GM23248 (cell line): ENCODE results near the gene HOXC6. TPM values are rescaled to one million over a fixed set of nuclear protein-coding genes. Genes with fewer than 3 reads are reported as not detected.

Source experiments
- DNase-seq: peaks from one replicate; pipeline ENCODE4 v3.0.0-alpha.2; 2015
- H2AFZ ChIP-seq: fragments of 200-600 bp; sonication (generic); 2 replicates; pipeline ENCODE4 v1.6.1; 2016; ENCODE audit warnings: antibody characterized with exemption
- H3F3A ChIP-seq: fragments of 200-600 bp; sonication (generic); 2 replicates; pipeline ENCODE4 v1.6.1; 2016; ENCODE audit warnings: mild to moderate bottlenecking, antibody characterized with exemption, mixed run types; ENCODE audit not compliant: insufficient read depth
- H3K27ac ChIP-seq: fragments of 200-600 bp; sonication (generic); 2 replicates; pipeline ENCODE4 v1.5.1; 2016; ENCODE audit warnings: mild to moderate bottlenecking
- H3K27me3 ChIP-seq: fragments of 200-600 bp; sonication (generic); replicated peaks from 2 replicates; pipeline ENCODE4 v1.6.1; 2016; ENCODE audit warnings: mild to moderate bottlenecking; ENCODE audit not compliant: insufficient read depth
- H3K36me3 ChIP-seq: fragments of 200-600 bp; sonication (generic); 2 replicates; pipeline ENCODE4 v1.6.1; 2016; ENCODE audit warnings: low read depth, mild to moderate bottlenecking
- H3K4me1 ChIP-seq: fragments of 200-600 bp; sonication (generic); 2 replicates; pipeline ENCODE4 v1.6.1; 2016; ENCODE audit warnings: mild to moderate bottlenecking; ENCODE audit not compliant: insufficient read depth
- H3K4me2 ChIP-seq: fragments of 200-600 bp; sonication (generic); one replicate; pipeline ENCODE4 v1.6.1; 2016; ENCODE audit warnings: mild to moderate bottlenecking; ENCODE audit not compliant: unreplicated experiment
- H3K4me3 ChIP-seq: fragments of 200-600 bp; sonication (generic); 2 replicates; pipeline ENCODE4 v1.5.1; 2016; ENCODE audit warnings: mild to moderate bottlenecking
- H3K79me2 ChIP-seq: fragments of 200-600 bp; sonication (generic); 2 replicates; pipeline ENCODE4 v1.6.1; 2016; ENCODE audit warnings: mild to moderate bottlenecking; ENCODE audit not compliant: insufficient read depth
- H3K9ac ChIP-seq: fragments of 200-600 bp; sonication (generic); 2 replicates; pipeline ENCODE4 v1.6.1; 2016; ENCODE audit warnings: mild to moderate bottlenecking
- H3K9me2 ChIP-seq: fragments of 200-600 bp; sonication (generic); 2 replicates; pipeline ENCODE4 v1.6.1; 2016; ENCODE audit warnings: mixed run types, mild to moderate bottlenecking, moderate library complexity; ENCODE audit not compliant: insufficient read depth
- H3K9me3 ChIP-seq: fragments of 200-600 bp; sonication (generic); one replicate; pipeline ENCODE4 v1.6.1; 2017; ENCODE audit warnings: low read depth
- H4K20me1 ChIP-seq: fragments of 200-600 bp; sonication (generic); 2 replicates; pipeline ENCODE4 v1.6.0; 2016; ENCODE audit not compliant: insufficient read depth
- EZH2 ChIP-seq: fragments of 200-600 bp; sonication (generic); IDR thresholded peaks from 2 replicates; pipeline ENCODE4 v1.6.1; 2018; ENCODE audit warnings: antibody characterized with exemption, mild to moderate bottlenecking; ENCODE audit not compliant: insufficient read depth, poor library complexity, severe bottlenecking
- EZH2phosphoT487 ChIP-seq: fragments of 200-600 bp; sonication (generic); IDR thresholded peaks from 2 replicates; pipeline ENCODE4 v1.6.1; 2018; ENCODE audit warnings: antibody characterized with exemption, moderate library complexity, mild to moderate bottlenecking, low read depth; ENCODE audit not compliant: insufficient read depth
- WGBS, 2 experiments: methylation state at CpG; one replicate each; pipeline ENCODE4 v1.1.6; 2015 to 2017; ENCODE audit warnings: low lambda C conversion rate in 2 of 2, low coverage in 1 of 2; ENCODE audit errors: missing lambda C conversion rate in 2 of 2; 5-methylcytosine and 5-hydroxymethylcytosine counted together
- in situ Hi-C: fragments of 300-500 bp; cut with MboI; formaldehyde crosslinking; loops from 2 replicates; pipeline ENCODE4 v1.15.0; 2020
- polyA plus RNA-seq: library from polyadenylated mRNA; unstranded; fragments of >200 nt; fragmentation: Nextera tagmentation; extraction: Ambion mirVana; gene quantifications from 2 replicates; pipeline ENCODE4 v1.2.1, GENCODE V29; 2016
- total RNA-seq: library from RNA; depleted of rRNA; stranded (reverse); fragments of >200 nt; shearing (Covaris generic); gene quantifications from 2 replicates; pipeline ENCODE4 v1.2.3, GENCODE V29; 2014

HOXC6 gene
- total and polyA plus RNA-seq, 2 experiments from 2014 or later = 3.6 to 20.5 TPM

- Histone ChIP-seq H3K36me3 (no peaks in the 10 kb centered on the region), H3K9me2 (no peaks in the 10 kb centered on the region), H3K4me3 (no peak overlapping the region), H3K4me2 (peak overlapping the region; percentile 24), H3K9me3 (no peaks in the 10 kb centered on the region), H3K79me2 (peaks cover 60% of the 10 kb centered on the region), H3K27me3 (no peaks in the 10 kb centered on the region), H3K9ac (0 out of 2 replicates have a peak overlapping the region, but pooled peaks have one; percentile 29), H3F3A (peaks cover 17% of the 10 kb centered on the region), H4K20me1 (no peaks in the 10 kb centered on the region), H3K27ac (peak overlapping the region; percentile 49), H3K4me1 (peaks cover 37% of the 10 kb centered on the region), H2AFZ (no peak overlapping the region)
- no peak for DNase-seq
- 79 to 82% methylated on average over 6 of the region's 6 CpGs for WGBS, 2 experiments
- in situ Hi-C loops = no loop called here
- TF ChIP-seq EZH2phosphoT487 = no peak
- no peak for TF ChIP-seq EZH2
These were observed 15.4 kb upstream of the HOXC6 start for GRCh38 chr12:54012631-54013409.

GRCh38 chr12:54014377-54015017, 13.7 kb upstream of the HOXC6 start:
- Histone ChIP-seq H3K79me2 (peaks cover 63% of the 10 kb centered on the region), H2AFZ (peak overlapping the region; percentile 70), H4K20me1 (no peaks in the 10 kb centered on the region), H3K4me2 (peak overlapping the region; percentile 42), H3K9me3 (no peaks in the 10 kb centered on the region), H3K27ac (peak overlapping the region; percentile 49), H3K4me1 (peaks cover 30% of the 10 kb centered on the region), H3K27me3 (no peaks in the 10 kb centered on the region), H3F3A (peaks cover 10% of the 10 kb centered on the region; the same call in 1 of the 2 replicates), H3K4me3 (peak overlapping the region; percentile 30; the same call in 1 of the 2 replicates), H3K9me2 (no peaks in the 10 kb centered on the region), H3K36me3 (no peaks in the 10 kb centered on the region), H3K9ac (peak overlapping the region; percentile 54)
- peak; percentile 42 for DNase-seq
- 51 to 59% methylated on average over 35 to 36 of the region's 36 CpGs for WGBS, 2 experiments
- TF ChIP-seq EZH2phosphoT487 = no peak
- TF ChIP-seq EZH2 = no peak
- in situ Hi-C loops = no loop called here

GRCh38 chr12:54015018-54015931, 13.0 kb upstream of the HOXC6 start:
- Histone ChIP-seq H3K9me3 (no peaks in the 10 kb centered on the region), H3K9ac (peak overlapping the region; percentile 97; the same call in 1 of the 2 replicates), H3K27me3 (no peaks in the 10 kb centered on the region), H3K4me2 (peak overlapping the region; percentile 42), H3K36me3 (no peaks in the 10 kb centered on the region), H2AFZ (peak overlapping the region; percentile 70), H3K4me1 (peaks cover 33% of the 10 kb centered on the region), H3K4me3 (no peak overlapping the region), H3F3A (peaks cover 14% of the 10 kb centered on the region; the same call in 1 of the 2 replicates), H3K79me2 (peaks cover 63% of the 10 kb centered on the region), H4K20me1 (no peaks in the 10 kb centered on the region), H3K9me2 (no peaks in the 10 kb centered on the region), H3K27ac (peak overlapping the region; percentile 99; the same call in 1 of the 2 replicates)
- TF ChIP-seq EZH2 = no peak
- WGBS, 2 experiments = 92 to 93% methylated on average over 23 of the region's 23 CpGs
- in situ Hi-C loops = no loop called here
- no peak for DNase-seq

GRCh38 chr12:54016051-54016450, 12.2 kb upstream of the HOXC6 start:
- Histone ChIP-seq H3K9me3 (no peaks in the 10 kb centered on the region), H3K4me2 (peak overlapping the region; percentile 79), H3K9me2 (no peaks in the 10 kb centered on the region), H4K20me1 (no peaks in the 10 kb centered on the region), H3K27me3 (no peaks in the 10 kb centered on the region), H2AFZ (peak overlapping the region; percentile 70), H3K4me3 (peak overlapping the region; percentile 78), H3K27ac (peak overlapping the region; percentile 99), H3K79me2 (peaks cover 63% of the 10 kb centered on the region), H3K9ac (peak overlapping the region; percentile 97), H3F3A (peaks cover 20% of the 10 kb centered on the region; the same call in 1 of the 2 replicates), H3K36me3 (no peaks in the 10 kb centered on the region), H3K4me1 (peaks cover 39% of the 10 kb centered on the region)
- 58 to 65% methylated on average over 3 of the region's 3 CpGs for WGBS, 2 experiments
- in situ Hi-C loops = no loop called here
- no peak for DNase-seq
- TF ChIP-seq EZH2phosphoT487 (no peak), EZH2 (no peak)
